ENCODE measurements around the gene GDF7.

The GDF7 gene

GRCh38 chr2:20663196-20664070 lies 3.5 kb upstream of the GDF7 start:
- no peak for DNase-seq

GRCh38 chr2:20664071-20664390 lies 2.9 kb upstream of the GDF7 start:
- DNase-seq, result no peak

GRCh38 chr2:20664431-20665242 lies 2.3 kb upstream of the GDF7 start:
- no peak for DNase-seq

- peak in 1 of 2 experiments; percentile 36 for DNase-seq
Observed at GRCh38 chr2:20665243-20666004, 1.5 kb upstream of the GDF7 start.

GRCh38 chr2:20666005-20666303 lies 990 bp upstream of the GDF7 start:
- DNase-seq, result peak in 1 of 2 experiments; percentile 40

GRCh38 chr2:20667151-20667530 lies 197 bp downstream of the GDF7 start:
- DNase-seq, result no peak

- DNase-seq, result peak in 1 of 2 experiments; percentile 22
Observed at GRCh38 chr2:20667531-20668401, 822 bp downstream of the GDF7 start.

- no peak for DNase-seq
Observed at GRCh38 chr2:20668451-20668850, 1.5 kb downstream of the GDF7 start.

- no peak for DNase-seq
Observed at GRCh38 chr2:20668871-20669475, 2.0 kb downstream of the GDF7 start.

- no peak for DNase-seq
Observed at GRCh38 chr2:20669562-20670314, 2.8 kb downstream of the GDF7 start.

GRCh38 chr2:20670315-20671035 lies 3.5 kb downstream of the GDF7 start:
- no peak for DNase-seq

- no peak for DNase-seq
Observed at GRCh38 chr2:20671036-20671735, 4.2 kb downstream of the GDF7 start.

- no peak for DNase-seq
Observed at GRCh38 chr2:20671736-20672080, 4.8 kb downstream of the GDF7 start.

GRCh38 chr2:20672201-20672951 lies 5.4 kb downstream of the GDF7 start:
- no peak for DNase-seq

GRCh38 chr2:20673686-20674308 lies 6.9 kb downstream of the GDF7 start:
- no peak for DNase-seq

GRCh38 chr2:20674309-20674965 lies 7.5 kb downstream of the GDF7 start:
- peak in 1 of 2 experiments; percentile 55 for DNase-seq

GRCh38 chr2:20674974-20675679 lies 8.2 kb downstream of the GDF7 start:
- no peak for DNase-seq
